K562 (cell line): ENCODE data around the gene G6PC3. TPM values are rescaled to one million over a fixed set of nuclear protein-coding genes. Genes with fewer than 3 reads are reported as not detected.

Experiments used
- DIDO1 ChIP-seq: fragments of 450-650 bp; IDR thresholded peaks from 2 replicates; pipeline ENCODE4 v1.6.1; 2016; ENCODE audit warnings: low read depth, missing biosample characterization, missing genetic modification characterization
- HDAC6 ChIP-seq: IDR thresholded peaks from 2 replicates; pipeline ENCODE4 v1.6.1; 2012; ENCODE audit warnings: low read depth, mild to moderate bottlenecking, control low read depth, inconsistent platforms, low read length, moderate library complexity
- HNRNPUL1 ChIP-seq: fragments of 200-400 bp; formaldehyde crosslinking; IDR thresholded peaks from 2 replicates; pipeline ENCODE4 v1.6.1; 2017; ENCODE audit warnings: low read length
- PRMT5 ChIP-seq: sonication (generic); formaldehyde crosslinking; IDR thresholded peaks from 2 replicates; pipeline ENCODE4 v1.5.0; 2020; ENCODE audit warnings: missing genetic modification reagents
- RBM14 ChIP-seq: fragments of 200-400 bp; formaldehyde crosslinking; IDR thresholded peaks from 2 replicates; pipeline ENCODE4 v1.6.1; 2018; ENCODE audit warnings: low read depth, mild to moderate bottlenecking, low read length, moderate library complexity, borderline replicate concordance; ENCODE audit not compliant: insufficient read depth
- SIX5 ChIP-seq, 2 experiments: IDR thresholded peaks; 2 replicates each; pipeline ENCODE4 v1.6.1; 2011; ENCODE audit warnings: low read length in 2 of 2, borderline replicate concordance in 1 of 2, low read depth in 1 of 2, mild to moderate bottlenecking in 1 of 2, moderate library complexity in 1 of 2; ENCODE audit not compliant: insufficient read depth in 1 of 2
- ZKSCAN8 ChIP-seq: fragments of 200-800 bp; sonication (Bioruptor generic); IDR thresholded peaks from 2 replicates; pipeline ENCODE4 v1.6.1; 2016; ENCODE audit warnings: missing genetic modification characterization, missing compliant biosample characterization
- ZNF347 ChIP-seq: fragments of 450-650 bp; formaldehyde crosslinking; IDR thresholded peaks from 2 replicates; pipeline ENCODE4 v1.4.0; 2020; ENCODE audit warnings: low read depth, mild to moderate bottlenecking, moderate library complexity
- ZNF436 ChIP-seq: fragments of 250-450, 450-650 bp; sonication (Bioruptor Pico); formaldehyde crosslinking; IDR thresholded peaks from 2 replicates; pipeline ENCODE4 v1.7.0; 2020; ENCODE audit warnings: mild to moderate bottlenecking
- ZSCAN29 ChIP-seq: fragments of 450-650 bp; IDR thresholded peaks from 2 replicates; pipeline ENCODE4 v1.6.1; 2017
- polyA plus RNA-seq, 8 experiments: library from polyadenylated mRNA; depleted of rRNA in 4 of 8; stranded (reverse) in 5 of 8; unstranded in 3 of 8; fragments of >200 nt; fragmentation: Nextera tagmentation in 2 of 8; fragmentation: Illumina TruSeq in 1 of 8; extraction: Ambion mirVana in 2 of 8; extraction: Trizol in 1 of 8; gene quantifications; 2 replicates each; pipeline versions ENCODE4 v1.2.1 to v1.2.3, GENCODE V29; 2011 to 2014; ENCODE audit warnings: inconsistent platforms in 1 of 8, missing spikeins in 1 of 8
- total RNA-seq, 7 experiments: library from RNA; depleted of rRNA in 6 of 7; stranded (reverse); fragments of >200 nt in 6 of 7; fragmentation: Illumina TruSeq in 2 of 7; extraction: Trizol in 2 of 7; gene quantifications; 2 replicates each; pipeline versions ENCODE4 v1.2.1 to v1.2.3, GENCODE V29; 2011 to 2021; ENCODE audit warnings: low replicate concordance in 1 of 7
- TF ChIP-seq, protein P1 (sequence below): fragments of 450-650 bp; IDR thresholded peaks from 2 replicates; pipeline ENCODE4 v1.6.1; 2016; ENCODE audit warnings: mild to moderate bottlenecking, moderate library complexity
- TF ChIP-seq, protein P2 (sequence below): fragments of 450-650 bp; formaldehyde crosslinking; IDR thresholded peaks from 2 replicates; pipeline ENCODE4 v1.4.0; 2020; ENCODE audit warnings: mild to moderate bottlenecking, moderate library complexity
- TF ChIP-seq, protein P3 (sequence below): fragments of 250-450 bp; sonication (Bioruptor Pico); IDR thresholded peaks from 2 replicates; pipeline ENCODE4 v1.4.0; 2020; ENCODE audit warnings: borderline replicate concordance

The G6PC3 gene
- total and polyA plus RNA-seq, 9 of the 15 experiments (the other 6 are each of a cell fraction or from before 2014, with no cell fraction given), result 10.4 to 57.8 (median 31.1) TPM

DNA sequence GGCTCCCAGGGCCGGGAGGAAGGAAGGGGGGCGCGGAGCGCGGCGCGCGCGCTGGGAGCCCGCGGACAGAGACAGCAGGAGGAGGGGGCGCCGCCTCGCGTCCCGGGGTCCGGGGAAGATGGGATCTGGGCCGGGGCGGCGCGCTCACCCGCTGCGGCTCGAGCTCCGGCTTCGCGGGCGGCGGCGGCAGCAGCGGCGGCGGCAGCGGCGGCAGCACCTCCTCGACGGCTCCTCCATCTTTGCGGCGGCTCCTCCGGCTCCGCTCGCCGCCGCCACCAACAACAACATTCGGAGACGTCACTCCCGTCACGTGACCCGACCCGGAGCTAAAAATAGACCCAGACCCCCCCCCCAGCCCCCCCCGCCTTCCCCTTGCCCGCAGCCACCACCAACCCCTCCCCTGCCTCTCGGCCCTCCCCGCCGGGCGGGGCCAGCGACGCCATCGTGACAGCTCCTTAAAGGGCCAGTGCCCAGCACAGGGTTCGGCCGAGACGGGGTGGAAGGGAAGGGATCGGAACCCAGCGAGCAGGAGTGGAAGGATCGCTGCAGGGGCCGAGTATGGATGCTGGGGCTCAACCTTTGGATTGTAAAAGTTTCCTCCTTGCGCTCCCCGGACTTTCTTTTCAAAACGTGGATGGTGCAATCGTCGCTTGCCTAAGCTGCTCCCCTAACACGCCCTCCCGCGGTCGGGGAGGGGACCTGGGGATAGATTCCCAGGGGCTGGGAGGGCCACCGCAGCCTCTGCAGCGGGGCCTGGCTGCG lies 53.0 kb downstream of the G6PC3 start, which contains the start of gene HDAC5 (continued):
- TF ChIP-seq, protein P1, sequence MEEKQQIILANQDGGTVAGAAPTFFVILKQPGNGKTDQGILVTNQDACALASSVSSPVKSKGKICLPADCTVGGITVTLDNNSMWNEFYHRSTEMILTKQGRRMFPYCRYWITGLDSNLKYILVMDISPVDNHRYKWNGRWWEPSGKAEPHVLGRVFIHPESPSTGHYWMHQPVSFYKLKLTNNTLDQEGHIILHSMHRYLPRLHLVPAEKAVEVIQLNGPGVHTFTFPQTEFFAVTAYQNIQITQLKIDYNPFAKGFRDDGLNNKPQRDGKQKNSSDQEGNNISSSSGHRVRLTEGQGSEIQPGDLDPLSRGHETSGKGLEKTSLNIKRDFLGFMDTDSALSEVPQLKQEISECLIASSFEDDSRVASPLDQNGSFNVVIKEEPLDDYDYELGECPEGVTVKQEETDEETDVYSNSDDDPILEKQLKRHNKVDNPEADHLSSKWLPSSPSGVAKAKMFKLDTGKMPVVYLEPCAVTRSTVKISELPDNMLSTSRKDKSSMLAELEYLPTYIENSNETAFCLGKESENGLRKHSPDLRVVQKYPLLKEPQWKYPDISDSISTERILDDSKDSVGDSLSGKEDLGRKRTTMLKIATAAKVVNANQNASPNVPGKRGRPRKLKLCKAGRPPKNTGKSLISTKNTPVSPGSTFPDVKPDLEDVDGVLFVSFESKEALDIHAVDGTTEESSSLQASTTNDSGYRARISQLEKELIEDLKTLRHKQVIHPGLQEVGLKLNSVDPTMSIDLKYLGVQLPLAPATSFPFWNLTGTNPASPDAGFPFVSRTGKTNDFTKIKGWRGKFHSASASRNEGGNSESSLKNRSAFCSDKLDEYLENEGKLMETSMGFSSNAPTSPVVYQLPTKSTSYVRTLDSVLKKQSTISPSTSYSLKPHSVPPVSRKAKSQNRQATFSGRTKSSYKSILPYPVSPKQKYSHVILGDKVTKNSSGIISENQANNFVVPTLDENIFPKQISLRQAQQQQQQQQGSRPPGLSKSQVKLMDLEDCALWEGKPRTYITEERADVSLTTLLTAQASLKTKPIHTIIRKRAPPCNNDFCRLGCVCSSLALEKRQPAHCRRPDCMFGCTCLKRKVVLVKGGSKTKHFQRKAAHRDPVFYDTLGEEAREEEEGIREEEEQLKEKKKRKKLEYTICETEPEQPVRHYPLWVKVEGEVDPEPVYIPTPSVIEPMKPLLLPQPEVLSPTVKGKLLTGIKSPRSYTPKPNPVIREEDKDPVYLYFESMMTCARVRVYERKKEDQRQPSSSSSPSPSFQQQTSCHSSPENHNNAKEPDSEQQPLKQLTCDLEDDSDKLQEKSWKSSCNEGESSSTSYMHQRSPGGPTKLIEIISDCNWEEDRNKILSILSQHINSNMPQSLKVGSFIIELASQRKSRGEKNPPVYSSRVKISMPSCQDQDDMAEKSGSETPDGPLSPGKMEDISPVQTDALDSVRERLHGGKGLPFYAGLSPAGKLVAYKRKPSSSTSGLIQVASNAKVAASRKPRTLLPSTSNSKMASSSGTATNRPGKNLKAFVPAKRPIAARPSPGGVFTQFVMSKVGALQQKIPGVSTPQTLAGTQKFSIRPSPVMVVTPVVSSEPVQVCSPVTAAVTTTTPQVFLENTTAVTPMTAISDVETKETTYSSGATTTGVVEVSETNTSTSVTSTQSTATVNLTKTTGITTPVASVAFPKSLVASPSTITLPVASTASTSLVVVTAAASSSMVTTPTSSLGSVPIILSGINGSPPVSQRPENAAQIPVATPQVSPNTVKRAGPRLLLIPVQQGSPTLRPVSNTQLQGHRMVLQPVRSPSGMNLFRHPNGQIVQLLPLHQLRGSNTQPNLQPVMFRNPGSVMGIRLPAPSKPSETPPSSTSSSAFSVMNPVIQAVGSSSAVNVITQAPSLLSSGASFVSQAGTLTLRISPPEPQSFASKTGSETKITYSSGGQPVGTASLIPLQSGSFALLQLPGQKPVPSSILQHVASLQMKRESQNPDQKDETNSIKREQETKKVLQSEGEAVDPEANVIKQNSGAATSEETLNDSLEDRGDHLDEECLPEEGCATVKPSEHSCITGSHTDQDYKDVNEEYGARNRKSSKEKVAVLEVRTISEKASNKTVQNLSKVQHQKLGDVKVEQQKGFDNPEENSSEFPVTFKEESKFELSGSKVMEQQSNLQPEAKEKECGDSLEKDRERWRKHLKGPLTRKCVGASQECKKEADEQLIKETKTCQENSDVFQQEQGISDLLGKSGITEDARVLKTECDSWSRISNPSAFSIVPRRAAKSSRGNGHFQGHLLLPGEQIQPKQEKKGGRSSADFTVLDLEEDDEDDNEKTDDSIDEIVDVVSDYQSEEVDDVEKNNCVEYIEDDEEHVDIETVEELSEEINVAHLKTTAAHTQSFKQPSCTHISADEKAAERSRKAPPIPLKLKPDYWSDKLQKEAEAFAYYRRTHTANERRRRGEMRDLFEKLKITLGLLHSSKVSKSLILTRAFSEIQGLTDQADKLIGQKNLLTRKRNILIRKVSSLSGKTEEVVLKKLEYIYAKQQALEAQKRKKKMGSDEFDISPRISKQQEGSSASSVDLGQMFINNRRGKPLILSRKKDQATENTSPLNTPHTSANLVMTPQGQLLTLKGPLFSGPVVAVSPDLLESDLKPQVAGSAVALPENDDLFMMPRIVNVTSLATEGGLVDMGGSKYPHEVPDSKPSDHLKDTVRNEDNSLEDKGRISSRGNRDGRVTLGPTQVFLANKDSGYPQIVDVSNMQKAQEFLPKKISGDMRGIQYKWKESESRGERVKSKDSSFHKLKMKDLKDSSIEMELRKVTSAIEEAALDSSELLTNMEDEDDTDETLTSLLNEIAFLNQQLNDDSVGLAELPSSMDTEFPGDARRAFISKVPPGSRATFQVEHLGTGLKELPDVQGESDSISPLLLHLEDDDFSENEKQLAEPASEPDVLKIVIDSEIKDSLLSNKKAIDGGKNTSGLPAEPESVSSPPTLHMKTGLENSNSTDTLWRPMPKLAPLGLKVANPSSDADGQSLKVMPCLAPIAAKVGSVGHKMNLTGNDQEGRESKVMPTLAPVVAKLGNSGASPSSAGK, result no peak; the same call in 1 of the 2 replicates
- no peak for TF ChIP-seq ZNF347 (CRISPR knock-in tag)
- no peak for TF ChIP-seq SIX5 (IDR thresholded peaks at IDR 0.05; ENCODE audit: borderline replicate concordance in 1 of 2, insufficient read depth in 1 of 2, low read depth in 1 of 2, low read length in 2 of 2)
- TF ChIP-seq ZNF436 (CRISPR knock-in tag), result no peak
- no peak for TF ChIP-seq DIDO1
- TF ChIP-seq, protein P2, sequence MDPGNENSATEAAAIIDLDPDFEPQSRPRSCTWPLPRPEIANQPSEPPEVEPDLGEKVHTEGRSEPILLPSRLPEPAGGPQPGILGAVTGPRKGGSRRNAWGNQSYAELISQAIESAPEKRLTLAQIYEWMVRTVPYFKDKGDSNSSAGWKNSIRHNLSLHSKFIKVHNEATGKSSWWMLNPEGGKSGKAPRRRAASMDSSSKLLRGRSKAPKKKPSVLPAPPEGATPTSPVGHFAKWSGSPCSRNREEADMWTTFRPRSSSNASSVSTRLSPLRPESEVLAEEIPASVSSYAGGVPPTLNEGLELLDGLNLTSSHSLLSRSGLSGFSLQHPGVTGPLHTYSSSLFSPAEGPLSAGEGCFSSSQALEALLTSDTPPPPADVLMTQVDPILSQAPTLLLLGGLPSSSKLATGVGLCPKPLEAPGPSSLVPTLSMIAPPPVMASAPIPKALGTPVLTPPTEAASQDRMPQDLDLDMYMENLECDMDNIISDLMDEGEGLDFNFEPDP, result no peak
- TF ChIP-seq ZSCAN29, result no peak
- no peak for TF ChIP-seq ZKSCAN8 (CRISPR knock-in tag)
- no peak for TF ChIP-seq PRMT5 (CRISPR knock-in tag)
- TF ChIP-seq RBM14, result no peak
- no peak for TF ChIP-seq HDAC6
- TF ChIP-seq HNRNPUL1, result no peak
- TF ChIP-seq, protein P3, sequence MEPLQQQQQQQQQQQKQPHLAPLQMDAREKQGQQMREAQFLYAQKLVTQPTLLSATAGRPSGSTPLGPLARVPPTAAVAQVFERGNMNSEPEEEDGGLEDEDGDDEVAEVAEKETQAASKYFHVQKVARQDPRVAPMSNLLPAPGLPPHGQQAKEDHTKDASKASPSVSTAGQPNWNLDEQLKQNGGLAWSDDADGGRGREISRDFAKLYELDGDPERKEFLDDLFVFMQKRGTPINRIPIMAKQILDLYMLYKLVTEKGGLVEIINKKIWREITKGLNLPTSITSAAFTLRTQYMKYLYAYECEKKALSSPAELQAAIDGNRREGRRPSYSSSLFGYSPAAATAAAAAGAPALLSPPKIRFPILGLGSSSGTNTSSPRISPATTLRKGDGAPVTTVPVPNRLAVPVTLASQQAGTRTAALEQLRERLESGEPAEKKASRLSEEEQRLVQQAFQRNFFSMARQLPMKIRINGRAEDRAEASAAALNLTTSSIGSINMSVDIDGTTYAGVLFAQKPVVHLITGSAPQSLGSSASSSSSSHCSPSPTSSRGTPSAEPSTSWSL (CRISPR knock-in tag), result no peak
